Hepatocyte (in vitro differentiated cells): ENCODE measurements around the gene SBF2.

Experiments
- EZH2 ChIP-seq: fragments of 200-600 bp; sonication (generic); IDR thresholded peaks from 2 replicates; pipeline ENCODE4 v1.6.1; 2016; ENCODE audit warnings: antibody characterized with exemption, mild to moderate bottlenecking, borderline replicate concordance
- EZH2phosphoT487 ChIP-seq: fragments of 200-600 bp; sonication (generic); IDR thresholded peaks from one replicate; pipeline ENCODE4 v1.6.1; 2018; ENCODE audit warnings: antibody characterized with exemption, mild to moderate bottlenecking, low read depth, moderate library complexity; ENCODE audit not compliant: unreplicated experiment, severe bottlenecking
- TF ChIP-seq, protein P1 (sequence below): fragments of 200-600 bp; sonication (generic); IDR thresholded peaks from 2 replicates; pipeline ENCODE4 v1.5.1; 2016; ENCODE audit warnings: antibody characterized with exemption, mild to moderate bottlenecking; ENCODE audit not compliant: poor library complexity

DNA sequence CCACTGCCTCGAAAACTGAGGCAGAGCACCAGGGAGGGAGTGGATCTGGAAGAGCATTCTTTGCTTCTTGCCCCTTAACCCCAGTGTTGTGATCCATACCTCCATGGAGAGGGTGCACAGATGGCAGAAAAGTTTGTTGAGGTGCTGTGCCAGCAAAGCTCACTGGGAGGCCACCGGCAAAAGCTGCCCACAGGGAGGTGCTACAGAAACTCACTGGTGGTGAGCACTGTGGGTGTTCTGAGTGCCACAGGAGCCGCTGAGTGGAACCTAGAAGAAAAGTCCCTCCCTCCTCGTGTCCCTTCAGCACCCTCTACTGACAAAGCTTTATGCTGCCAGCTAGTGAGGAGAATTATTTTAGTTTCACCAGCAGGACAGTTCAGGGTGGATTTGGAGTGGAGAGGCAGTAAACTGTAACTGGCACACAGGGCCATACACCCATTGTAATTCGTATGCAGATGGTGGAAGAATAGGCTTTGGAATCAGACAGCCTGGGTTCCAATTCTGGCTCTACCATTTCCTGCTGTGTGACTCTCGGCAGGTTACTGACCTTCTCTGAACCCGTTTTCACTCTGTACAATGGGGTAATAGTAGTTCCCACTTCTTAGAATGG, 545.6 kb downstream of the SBF2 start:
- TF ChIP-seq, protein P1, sequence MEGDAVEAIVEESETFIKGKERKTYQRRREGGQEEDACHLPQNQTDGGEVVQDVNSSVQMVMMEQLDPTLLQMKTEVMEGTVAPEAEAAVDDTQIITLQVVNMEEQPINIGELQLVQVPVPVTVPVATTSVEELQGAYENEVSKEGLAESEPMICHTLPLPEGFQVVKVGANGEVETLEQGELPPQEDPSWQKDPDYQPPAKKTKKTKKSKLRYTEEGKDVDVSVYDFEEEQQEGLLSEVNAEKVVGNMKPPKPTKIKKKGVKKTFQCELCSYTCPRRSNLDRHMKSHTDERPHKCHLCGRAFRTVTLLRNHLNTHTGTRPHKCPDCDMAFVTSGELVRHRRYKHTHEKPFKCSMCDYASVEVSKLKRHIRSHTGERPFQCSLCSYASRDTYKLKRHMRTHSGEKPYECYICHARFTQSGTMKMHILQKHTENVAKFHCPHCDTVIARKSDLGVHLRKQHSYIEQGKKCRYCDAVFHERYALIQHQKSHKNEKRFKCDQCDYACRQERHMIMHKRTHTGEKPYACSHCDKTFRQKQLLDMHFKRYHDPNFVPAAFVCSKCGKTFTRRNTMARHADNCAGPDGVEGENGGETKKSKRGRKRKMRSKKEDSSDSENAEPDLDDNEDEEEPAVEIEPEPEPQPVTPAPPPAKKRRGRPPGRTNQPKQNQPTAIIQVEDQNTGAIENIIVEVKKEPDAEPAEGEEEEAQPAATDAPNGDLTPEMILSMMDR: peak; percentile 59
- TF ChIP-seq EZH2phosphoT487 (no peak), EZH2 (no peak)
